ENCODE data around the gene CRYBA4.

Gene CRYBA4

DNA sequence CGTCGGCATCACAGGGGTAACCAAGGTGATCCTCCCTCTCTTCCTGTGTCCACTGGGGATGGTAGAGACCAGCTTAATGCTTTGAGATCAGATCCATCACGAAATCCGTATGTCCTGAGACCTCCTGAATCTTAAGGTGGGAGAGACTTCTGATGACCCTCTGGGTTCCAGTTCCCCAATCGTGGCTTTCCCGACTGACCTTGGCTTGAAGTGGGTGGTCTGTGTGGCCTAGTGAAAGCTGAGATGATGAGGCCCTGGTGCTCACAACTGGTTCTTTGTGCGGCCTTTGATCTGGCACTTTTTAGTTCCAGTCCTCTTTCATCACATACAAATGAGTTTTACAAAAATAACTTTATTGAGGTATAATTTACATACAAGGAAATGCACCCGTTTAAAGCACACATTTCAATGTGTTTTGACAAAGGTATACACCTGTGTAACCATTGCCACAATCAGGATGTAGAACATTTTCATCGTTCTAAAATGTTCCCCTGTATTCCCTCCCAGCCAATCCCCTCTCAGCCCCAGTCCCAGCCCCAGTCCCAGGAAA lies 41.7 kb downstream of the CRYBA4 start:
- DNase-seq = no peak

DNA sequence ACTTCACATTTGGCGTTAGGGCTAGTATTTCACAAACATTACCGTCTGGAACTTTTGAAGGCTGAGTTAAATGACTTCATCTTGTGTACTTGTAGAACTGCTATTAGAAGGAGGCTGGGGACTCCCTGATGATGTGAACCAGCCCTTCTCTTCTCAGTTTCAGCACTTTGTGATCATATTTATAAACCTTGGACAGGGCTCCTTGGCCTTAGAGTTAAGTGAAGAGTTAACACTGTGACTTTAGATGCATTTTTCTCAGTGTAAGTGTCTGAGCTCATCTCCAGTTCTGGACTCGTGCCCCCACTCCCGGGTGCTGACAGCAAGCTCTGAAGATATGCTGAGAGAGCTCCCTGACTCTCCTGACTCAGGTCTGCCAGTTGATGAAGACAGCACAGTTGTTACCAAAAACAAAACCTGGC lies 44.1 kb downstream of the CRYBA4 start:
- DNase-seq = no peak

DNA sequence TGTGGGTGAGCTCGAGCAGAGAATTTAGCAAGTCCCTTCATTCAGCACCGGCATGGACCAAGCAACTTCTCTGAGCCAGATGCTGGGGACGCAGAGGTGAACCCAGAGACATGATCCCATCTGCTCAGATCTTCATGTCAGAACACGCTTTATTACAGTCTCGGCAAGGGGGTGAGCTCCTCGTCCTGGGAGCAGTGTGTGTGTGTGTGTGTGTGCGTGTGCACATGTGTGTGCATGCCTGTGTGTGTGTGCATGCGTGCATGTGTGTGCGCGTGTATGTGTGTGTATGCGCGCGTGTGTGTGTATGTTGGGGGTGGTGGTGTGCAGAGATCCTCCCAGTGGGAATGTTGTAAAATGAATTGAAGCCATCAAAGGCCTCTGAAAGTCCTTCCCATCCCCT lies 45.4 kb downstream of the CRYBA4 start:
- DNase-seq = no peak

DNA sequence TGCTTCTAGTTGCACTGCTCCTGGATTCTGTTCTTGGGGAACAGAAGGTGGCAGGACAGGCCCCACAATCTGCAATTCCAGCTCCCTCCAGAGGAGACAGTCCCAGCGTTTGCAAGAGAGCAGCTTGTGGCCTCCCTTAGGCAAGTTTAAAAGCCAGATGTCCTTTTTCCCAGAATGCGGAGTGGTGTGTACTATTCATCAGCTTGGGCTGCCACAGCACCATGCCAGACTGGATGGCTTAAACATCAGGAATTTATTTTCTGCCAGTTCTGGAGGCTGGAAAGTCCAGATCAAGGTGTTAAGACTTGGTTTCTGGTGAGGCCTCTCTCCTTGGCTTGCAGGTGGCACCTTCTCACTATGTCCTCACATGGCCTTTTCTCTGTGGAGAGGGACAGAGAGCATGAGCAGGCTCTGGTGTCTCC lies 47.3 kb downstream of the CRYBA4 start:
- no peak for DNase-seq

DNA sequence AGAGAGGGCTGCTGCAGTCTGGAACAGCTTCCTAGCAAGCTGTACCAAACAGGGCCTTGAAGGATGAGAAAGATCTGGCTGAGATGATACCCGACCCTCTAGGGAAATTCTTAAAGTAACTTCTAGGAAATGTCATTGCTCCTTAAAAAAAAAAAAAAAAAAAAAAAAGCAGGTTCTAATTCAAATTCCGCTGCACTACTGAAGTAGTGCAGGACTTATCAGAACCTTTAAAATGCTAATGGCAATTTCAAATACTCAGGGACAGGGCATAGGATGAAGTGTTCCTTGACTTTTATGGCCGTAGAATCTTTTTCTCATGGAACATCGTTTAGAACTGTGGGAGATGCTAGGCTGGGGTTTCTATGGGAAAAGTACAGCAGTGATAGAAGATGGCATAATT lies 48.7 kb downstream of the CRYBA4 start:
- DNase-seq = no peak

DNA sequence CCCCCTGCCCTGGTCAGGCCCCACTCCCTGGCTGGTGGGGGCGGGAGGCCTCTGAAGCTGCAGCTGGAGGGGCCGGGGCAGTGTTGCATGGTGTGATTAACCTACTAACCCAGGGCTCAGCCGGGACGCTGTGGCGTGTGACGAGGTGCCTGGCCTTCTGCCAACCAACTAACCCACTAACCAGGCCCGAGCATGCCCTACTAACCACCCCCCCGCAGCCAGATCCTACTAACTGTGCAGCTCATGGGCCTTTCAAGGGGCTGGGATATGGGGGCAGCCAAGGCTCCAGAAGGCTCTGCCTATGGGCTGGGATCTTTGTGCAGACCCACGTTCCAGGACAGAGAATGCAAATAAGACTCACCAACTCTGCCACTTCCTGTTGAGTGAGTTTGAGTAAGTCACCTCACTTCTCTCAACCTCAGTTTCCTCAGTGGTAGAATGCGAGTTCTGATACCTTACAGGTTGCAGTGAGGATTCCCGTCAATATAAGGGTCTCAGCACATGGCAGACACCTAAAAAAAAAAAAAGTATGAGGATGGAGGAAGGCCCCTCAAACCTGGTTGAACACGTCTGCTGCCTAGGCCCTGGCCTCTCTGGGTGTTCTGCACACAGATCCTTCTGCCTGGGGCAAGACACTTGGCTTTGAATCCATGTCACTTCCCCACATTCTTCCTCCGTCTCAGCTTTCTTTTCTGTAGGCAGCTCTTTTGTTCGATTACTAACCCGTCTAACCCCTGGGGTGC lies 49.7 kb downstream of the CRYBA4 start:
- peak; percentile 9 to 59 (median 52) for DNase-seq

DNA sequence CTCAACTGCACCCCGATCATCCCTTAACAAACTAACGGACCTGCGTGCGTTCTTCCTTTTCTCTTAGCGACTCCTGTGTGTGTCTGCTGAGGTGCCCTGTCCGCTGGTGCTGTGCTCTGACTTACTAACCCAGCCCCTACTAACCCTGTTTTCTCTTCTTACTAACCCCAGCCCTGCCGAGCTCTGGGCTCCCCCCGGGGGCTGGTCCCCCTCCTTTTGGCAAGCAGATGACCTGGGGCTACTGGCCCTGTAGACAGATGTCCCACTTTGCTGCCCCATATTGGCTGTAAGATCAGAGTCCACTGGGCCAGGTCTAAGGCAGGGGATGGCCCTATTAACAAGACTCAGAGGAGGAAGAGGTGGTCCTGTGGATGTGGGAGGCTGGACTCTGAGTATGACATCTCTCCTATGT lies 50.3 kb downstream of the CRYBA4 start:
- DNase-seq = no peak

DNA sequence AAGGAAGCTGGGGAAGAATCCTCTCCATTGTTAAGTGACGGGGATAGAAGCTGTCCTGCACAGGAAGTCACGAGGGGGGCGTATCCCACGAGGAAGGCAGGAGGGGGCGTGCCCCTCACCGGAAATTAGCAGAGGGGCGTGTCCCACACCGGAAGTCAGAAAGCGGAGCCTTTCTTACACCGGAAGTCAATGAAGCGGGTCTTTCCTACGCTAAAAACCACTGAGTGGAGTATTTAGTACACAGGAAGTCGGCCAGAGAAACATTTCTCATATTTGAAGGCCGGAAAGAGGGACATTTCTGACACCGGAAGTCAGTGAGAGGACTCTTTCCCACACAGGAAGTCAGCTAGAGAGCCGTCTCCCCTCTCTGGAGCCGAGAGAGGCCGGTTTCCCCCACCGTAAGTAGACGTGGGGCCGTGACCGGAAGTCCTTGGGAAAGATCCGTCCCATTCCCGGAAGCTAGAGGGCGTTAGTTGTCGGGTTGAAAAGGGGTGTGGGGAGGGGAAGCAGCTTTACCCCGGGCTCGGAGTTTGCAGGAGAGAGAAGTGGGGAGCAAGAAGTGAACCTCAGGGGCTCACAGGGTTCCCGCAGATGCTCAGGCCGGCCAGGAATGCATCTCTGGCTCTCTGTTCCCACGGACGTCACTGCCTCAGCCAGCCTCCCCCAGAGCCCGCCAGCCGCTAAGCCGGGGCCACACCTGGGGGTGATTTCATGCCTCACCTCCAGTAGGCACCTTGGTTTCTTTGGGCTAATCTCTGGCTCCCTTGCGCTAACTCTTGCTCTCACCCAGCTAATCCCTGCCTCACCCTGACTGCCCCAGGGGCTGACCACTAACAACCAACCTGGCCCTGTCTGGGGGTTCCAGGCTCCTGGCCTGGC lies 51.1 kb downstream of the CRYBA4 start:
- DNase-seq = peak; percentile 95 to 99 (median 95)

DNA sequence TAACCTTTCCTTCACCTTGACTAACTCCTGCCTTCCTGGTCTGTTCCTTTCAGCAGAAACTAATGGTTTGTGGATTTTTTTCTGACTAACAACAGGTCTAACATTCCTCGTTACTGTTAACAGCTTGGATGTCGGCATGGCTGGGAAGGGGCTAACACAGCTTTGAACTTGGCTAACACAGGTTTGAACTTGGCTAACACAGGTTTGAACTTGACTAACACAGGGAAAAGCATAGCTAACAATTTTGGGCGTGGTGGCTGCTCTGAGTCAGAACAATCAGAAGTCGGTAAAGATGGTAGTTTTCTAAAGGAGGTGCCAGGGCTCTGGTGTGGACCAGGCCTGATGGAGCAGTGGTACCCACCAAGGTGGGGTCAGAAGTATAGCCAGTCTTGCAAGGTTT lies 51.7 kb downstream of the CRYBA4 start:
- peak in 2 of 3 experiments; percentile 53 to 79 for DNase-seq

DNA sequence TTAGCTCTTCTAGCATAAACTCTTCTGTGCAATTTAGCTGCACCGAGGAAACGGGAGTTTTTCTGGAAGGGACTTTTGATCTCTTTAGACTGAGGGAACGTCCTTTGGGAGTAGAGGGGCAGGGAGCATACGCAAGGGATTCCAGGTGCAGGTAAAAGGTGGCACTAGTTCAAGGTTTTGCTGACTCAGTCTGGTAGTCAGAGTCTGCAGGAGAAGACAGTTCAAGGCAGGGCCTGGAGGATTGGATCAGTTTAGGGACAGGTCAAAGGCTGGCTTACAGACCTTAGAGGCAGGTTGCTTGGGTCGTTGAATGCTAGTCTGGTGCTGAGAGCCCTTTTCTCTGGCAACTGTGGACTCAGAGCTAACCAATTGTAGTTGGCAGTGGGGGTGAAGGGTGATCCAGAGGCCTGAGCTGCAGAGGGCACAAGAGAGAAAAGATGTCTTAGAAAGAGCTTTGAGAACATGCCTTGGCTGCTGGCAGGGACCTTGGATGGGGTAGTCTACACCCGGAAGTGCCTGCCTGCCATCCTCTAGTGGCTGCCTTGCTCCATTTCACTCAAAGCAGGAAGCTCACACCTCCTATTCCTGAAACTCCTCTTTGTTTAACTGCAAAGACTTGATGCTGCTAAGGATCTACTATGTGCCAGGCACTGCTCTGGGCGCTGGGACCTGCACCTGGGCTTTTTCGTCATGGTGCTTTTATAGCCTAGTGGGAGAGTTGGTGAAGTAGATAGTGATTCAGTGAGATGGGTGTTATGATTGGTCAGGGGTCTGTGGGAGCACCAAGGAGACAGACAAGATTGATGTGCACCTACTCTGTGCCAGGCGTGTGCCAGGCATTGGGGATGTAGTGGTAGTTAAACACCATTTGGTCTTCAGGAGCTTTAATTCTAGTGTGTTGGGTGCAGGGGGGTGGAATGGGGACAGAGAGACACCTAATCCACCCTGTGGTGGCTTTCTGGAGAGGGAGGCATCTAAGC lies 52.7 kb downstream of the CRYBA4 start:
- DNase-seq = peak in 2 of 3 experiments; percentile 62 to 76

DNA sequence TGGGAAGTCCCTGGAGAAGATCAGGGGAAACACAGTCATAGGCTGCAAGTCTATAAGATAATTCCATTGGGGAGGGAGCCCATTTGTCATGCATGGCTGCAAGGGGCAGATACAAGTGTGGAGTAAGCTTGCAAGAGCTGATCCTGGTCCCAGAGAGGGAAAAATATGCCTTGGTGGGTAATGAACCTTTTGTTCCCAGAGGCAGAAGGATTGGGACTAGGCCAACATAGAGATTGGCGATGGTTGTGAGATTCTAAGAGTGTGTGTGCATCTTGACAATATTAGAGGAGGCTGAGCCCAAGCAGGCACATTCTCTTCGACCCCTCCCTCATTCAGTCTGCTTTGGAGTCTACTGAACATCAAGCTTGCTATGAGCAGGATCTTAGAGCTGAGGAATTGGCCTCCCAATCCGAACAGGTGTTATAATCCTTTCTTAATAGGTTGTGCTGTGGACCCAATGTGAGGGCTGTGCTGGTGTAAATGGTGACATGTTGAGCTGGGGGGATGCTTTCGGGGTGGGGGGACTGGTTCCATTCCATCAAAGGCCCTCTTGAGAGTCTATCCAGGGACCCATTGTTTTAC lies 54.0 kb downstream of the CRYBA4 start:
- peak in 2 of 3 experiments; percentile 26 to 62 for DNase-seq

DNA sequence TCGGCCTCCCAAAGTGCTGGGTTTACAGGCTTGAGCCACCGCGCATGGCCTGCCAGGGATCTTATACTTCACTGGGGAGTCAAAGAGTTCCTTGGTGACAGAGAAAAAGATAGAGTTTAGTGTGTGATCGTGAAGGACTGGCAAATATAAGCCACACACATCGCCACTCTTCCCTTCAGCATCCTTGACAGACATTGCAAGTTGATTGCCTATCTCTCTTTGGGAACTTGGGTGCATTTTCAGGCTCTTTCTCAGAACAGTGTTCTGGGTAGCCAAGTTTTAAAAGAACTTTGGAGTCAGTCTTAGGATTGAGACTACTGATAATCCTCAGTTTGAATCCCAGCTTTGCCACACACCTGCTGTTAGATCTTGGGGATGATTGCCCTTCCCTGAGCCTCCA lies 55.5 kb downstream of the CRYBA4 start:
- no peak for DNase-seq

DNA sequence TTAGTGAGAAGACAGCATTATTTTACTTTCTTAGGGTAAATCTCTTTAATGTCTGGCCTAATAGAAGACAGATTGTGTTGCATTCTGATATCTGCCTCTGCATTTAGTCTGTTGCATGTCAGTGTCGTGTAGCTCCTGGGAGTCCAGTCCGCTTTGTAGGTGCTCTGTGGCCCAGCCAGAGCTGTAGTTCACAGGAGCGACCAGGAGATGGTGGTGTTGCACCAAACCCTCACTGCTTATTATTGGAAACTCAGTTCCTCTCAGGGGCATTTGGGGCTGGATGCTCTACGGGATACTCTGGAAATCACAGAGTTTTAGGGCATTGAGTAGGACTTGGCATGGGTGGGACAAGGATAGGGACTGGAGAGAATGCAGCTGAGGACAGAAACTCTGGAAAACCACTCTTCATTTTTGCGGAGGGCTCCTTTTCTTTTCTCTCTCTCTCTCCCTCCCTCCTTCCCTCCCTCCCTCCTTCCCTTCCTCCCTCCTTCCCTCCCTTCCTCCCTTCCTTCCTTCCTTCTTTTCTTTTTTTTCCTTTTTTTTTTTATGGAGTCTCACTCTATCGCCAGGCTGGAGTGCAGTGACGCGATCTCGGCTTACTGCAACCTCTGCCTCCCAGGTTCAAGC lies 57.4 kb downstream of the CRYBA4 start:
- peak; percentile 32 to 72 (median 56) for DNase-seq

All from NCI-H1417 (cell line).